A549 (cell line): ENCODE measurements around the gene MTCL1. TPM values are rescaled to one million over a fixed set of nuclear protein-coding genes. Genes with fewer than 3 reads are reported as not detected.

Source experiments
- ATAC-seq, 2 experiments: fragments of 200-7000 bp in 1 of 2; fragments of >200 bp in 1 of 2; cut with Nextera tagmentation in 1 of 2; cut with Tn5 transposase in 1 of 2; 3 replicates each; pipeline versions ENCODE4 v1.8.0 to v1.9.1; 2018 to 2020; ENCODE audit warnings: mild to moderate bottlenecking in 1 of 2, moderate library complexity in 1 of 2
- CTCF ChIA-PET: fragments of 300-600 bp; sonication (Branson Sonifier 250); formaldehyde crosslinking; extraction: SDS; loops from one replicate; lab custom pipeline; 2021; ENCODE audit warnings: antibody characterized with exemption, inconsistent platforms; lab: Yijun Ruan, JAX
- POLR2A ChIA-PET: fragments of 350-600 bp; formaldehyde crosslinking; extraction: SDS; loops from one replicate; lab custom pipeline; 2021; ENCODE audit warnings: antibody characterized with exemption, inconsistent platforms; lab: Yijun Ruan, JAX
- DNase-seq, 2 experiments: peaks; one replicate each; pipeline versions ENCODE4 v3.0.0 to v3.0.0-alpha.2; 2011 to 2016; ENCODE audit warnings: low read depth in 1 of 2, low spot score in 1 of 2
- FAIRE-seq: peaks from 2 replicates; lab custom pipeline; 2011; peaks lifted over from hg19 to GRCh38; lab: Jason Lieb, UNC
- H3K27ac ChIP-seq, 2 experiments: fragments of >200 bp; sonication (Bioruptor Twin); formaldehyde crosslinking; 3 replicates each; pipeline ENCODE4 v1.5.1; 2016 to 2017
- H3K4me1 ChIP-seq: fragments of >200 bp; sonication (Bioruptor Twin); formaldehyde crosslinking; 3 replicates; pipeline ENCODE4 v1.6.1; 2016
- H3K4me2 ChIP-seq: fragments of >200 bp; sonication (Bioruptor Twin); formaldehyde crosslinking; 3 replicates; pipeline ENCODE4 v1.6.1; 2016
- H3K4me3 ChIP-seq: fragments of >200 bp; sonication (Bioruptor Twin); formaldehyde crosslinking; 3 replicates; pipeline ENCODE4 v1.5.1; 2016
- H3K9me3 ChIP-seq: fragments of >200 bp; sonication (Bioruptor Twin); formaldehyde crosslinking; 3 replicates; pipeline ENCODE4 v1.6.1; 2016
- BHLHE40 ChIP-seq: IDR thresholded peaks from 2 replicates; pipeline ENCODE4 v1.6.1; 2012; ENCODE audit warnings: low read depth, low read length, inconsistent platforms
- CBX8 ChIP-seq: fragments of 200-600 bp; sonication (generic); IDR thresholded peaks from 2 replicates; pipeline ENCODE4 v1.6.1; 2016
- ESRRA ChIP-seq: fragments of 150-350 bp; IDR thresholded peaks from 2 replicates; pipeline ENCODE4 v1.6.1; 2014; ENCODE audit warnings: mild to moderate bottlenecking, low read length, borderline replicate concordance
- FOSB ChIP-seq: fragments of 250-450 bp; sonication (Bioruptor Pico); IDR thresholded peaks from 2 replicates; pipeline ENCODE4 v1.5.0; 2020; ENCODE audit warnings: mild to moderate bottlenecking, moderate library complexity
- FOSL2 ChIP-seq, 2 experiments: fragments of 450-650 bp in 1 of 2; fragments of >200 bp in 1 of 2; sonication (Bioruptor Twin) in 1 of 2; formaldehyde crosslinking; IDR thresholded peaks; 2 replicates each; pipeline versions ENCODE4 v1.5.0 to v1.6.1; 2016 to 2020; ENCODE audit warnings: mild to moderate bottlenecking in 1 of 2, moderate library complexity in 1 of 2
- HES2 ChIP-seq: fragments of >200 bp; sonication (Bioruptor Twin); formaldehyde crosslinking; IDR thresholded peaks from 2 replicates; pipeline ENCODE4 v1.6.1; 2016
- HMGXB4 ChIP-seq: fragments of 250-450 bp; sonication (Bioruptor Pico); IDR thresholded peaks from 2 replicates; pipeline ENCODE4 v1.5.0; 2021; ENCODE audit warnings: mild to moderate bottlenecking, moderate library complexity, borderline replicate concordance
- MYC ChIP-seq: IDR thresholded peaks from 2 replicates; pipeline ENCODE4 v1.6.1; 2012; ENCODE audit warnings: mild to moderate bottlenecking, inconsistent platforms, low read length, improper control_type of control experiment, borderline replicate concordance
- NPAS2 ChIP-seq: fragments of 250-450 bp; sonication (Bioruptor Pico); IDR thresholded peaks from 2 replicates; pipeline ENCODE4 v1.8.0; 2022; ENCODE audit warnings: mild to moderate bottlenecking, moderate library complexity, borderline replicate concordance
- POLR2AphosphoS2 ChIP-seq: conservative IDR thresholded peaks from 2 replicates; pipeline ENCODE4 v1.6.1; 2012; ENCODE audit warnings: low read length, improper control_type of control experiment, inconsistent platforms
- RAD21 ChIP-seq, 2 experiments: fragments of >200 bp in 1 of 2; sonication (Bioruptor Twin) in 1 of 2; formaldehyde crosslinking in 1 of 2; IDR thresholded peaks in 1 of 2; conservative IDR thresholded peaks in 1 of 2; 2 replicates in 1 of 2; 3 replicates in 1 of 2; pipeline ENCODE4 v1.6.1; 2012 to 2018; ENCODE audit warnings: inconsistent platforms in 1 of 2
- RCOR1 ChIP-seq: fragments of 150-350 bp; IDR thresholded peaks from 2 replicates; pipeline ENCODE4 v1.6.1; 2014; ENCODE audit warnings: antibody characterized with exemption, low read length, low read depth
- RFX5 ChIP-seq: fragments of 450-650 bp; IDR thresholded peaks from 2 replicates; pipeline ENCODE4 v1.7.1; 2014; ENCODE audit warnings: antibody characterized with exemption, mild to moderate bottlenecking, moderate library complexity
- TP53 ChIP-seq: fragments of 250-450 bp; sonication (Bioruptor Pico); IDR thresholded peaks from 2 replicates; pipeline ENCODE4 v1.5.0; 2021; ENCODE audit warnings: mild to moderate bottlenecking, moderate library complexity
- ZFP36 ChIP-seq: fragments of 450-650 bp; IDR thresholded peaks from 2 replicates; pipeline ENCODE4 v1.6.1; 2014; ENCODE audit warnings: borderline replicate concordance; ENCODE audit not compliant: partially characterized antibody
- WGBS: methylation state at CpG from one replicate; pipeline ENCODE4 v1.1.6; 2017; ENCODE audit errors: missing lambda C conversion rate; 5-methylcytosine and 5-hydroxymethylcytosine counted together
- polyA plus RNA-seq, 4 experiments: library from polyadenylated mRNA; depleted of rRNA in 3 of 4; stranded (reverse); fragments of >200 nt; fragmentation: RNase III in 1 of 4; extraction: RNeasy Plus Mini Kit Qiagen cat#74134 plus additional on column Dnase treatment in 1 of 4; gene quantifications; 2 replicates in 3 of 4; 3 replicates in 1 of 4; pipeline ENCODE4 v1.2.3, GENCODE V29; 2011 to 2017
- TF ChIP-seq, protein P1 (sequence below): fragments of >200 bp; sonication (Bioruptor Twin); formaldehyde crosslinking; IDR thresholded peaks from 3 replicates; pipeline ENCODE4 v1.5.1; 2016
- TF ChIP-seq, protein P2 (sequence below): IDR thresholded peaks from 2 replicates; pipeline ENCODE4 v1.6.1; 2012
- TF ChIP-seq, protein P3 (sequence below): fragments of 250-450 bp; sonication (Bioruptor Pico); IDR thresholded peaks from 2 replicates; pipeline ENCODE4 v1.5.0; 2020; ENCODE audit warnings: low read depth, mild to moderate bottlenecking, moderate library complexity

Gene MTCL1
- polyA plus RNA-seq, 2 of the 4 experiments (the other 2 are of a cell fraction), result 44.4 to 49.6 TPM

GRCh38 chr18:8669571-8669970 is 35.8 kb upstream of the MTCL1 start:
- FAIRE-seq, result no peak
- CTCF ChIA-PET, result interaction anchor here (1.1 to 1.4 kb wide), 2 partner anchors 27 to 396 kb away, joined by 3 to 4 read pairs; no protein-coding TSS in a partner anchor
- H3K27ac ChIP-seq, result no peak overlapping the region
- POLR2A ChIA-PET, result no interaction called here
- no peak for ATAC-seq
- H3K4me2 ChIP-seq, result no peak overlapping the region
- no peak for DNase-seq
- TF ChIP-seq RCOR1 (no peak), RFX5 (no peak), MYC (no peak), ESRRA (no peak), POLR2AphosphoS2 (no peak), BHLHE40 (no peak), FOSB (CRISPR knock-in tag) (no peak), ZFP36 (no peak), CBX8 (no peak), TP53 (CRISPR knock-in tag) (no peak), HMGXB4 (CRISPR knock-in tag) (no peak), NPAS2 (CRISPR knock-in tag) (no peak)
- TF ChIP-seq, protein P1, sequence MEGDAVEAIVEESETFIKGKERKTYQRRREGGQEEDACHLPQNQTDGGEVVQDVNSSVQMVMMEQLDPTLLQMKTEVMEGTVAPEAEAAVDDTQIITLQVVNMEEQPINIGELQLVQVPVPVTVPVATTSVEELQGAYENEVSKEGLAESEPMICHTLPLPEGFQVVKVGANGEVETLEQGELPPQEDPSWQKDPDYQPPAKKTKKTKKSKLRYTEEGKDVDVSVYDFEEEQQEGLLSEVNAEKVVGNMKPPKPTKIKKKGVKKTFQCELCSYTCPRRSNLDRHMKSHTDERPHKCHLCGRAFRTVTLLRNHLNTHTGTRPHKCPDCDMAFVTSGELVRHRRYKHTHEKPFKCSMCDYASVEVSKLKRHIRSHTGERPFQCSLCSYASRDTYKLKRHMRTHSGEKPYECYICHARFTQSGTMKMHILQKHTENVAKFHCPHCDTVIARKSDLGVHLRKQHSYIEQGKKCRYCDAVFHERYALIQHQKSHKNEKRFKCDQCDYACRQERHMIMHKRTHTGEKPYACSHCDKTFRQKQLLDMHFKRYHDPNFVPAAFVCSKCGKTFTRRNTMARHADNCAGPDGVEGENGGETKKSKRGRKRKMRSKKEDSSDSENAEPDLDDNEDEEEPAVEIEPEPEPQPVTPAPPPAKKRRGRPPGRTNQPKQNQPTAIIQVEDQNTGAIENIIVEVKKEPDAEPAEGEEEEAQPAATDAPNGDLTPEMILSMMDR, result no peak
- TF ChIP-seq, protein P2, sequence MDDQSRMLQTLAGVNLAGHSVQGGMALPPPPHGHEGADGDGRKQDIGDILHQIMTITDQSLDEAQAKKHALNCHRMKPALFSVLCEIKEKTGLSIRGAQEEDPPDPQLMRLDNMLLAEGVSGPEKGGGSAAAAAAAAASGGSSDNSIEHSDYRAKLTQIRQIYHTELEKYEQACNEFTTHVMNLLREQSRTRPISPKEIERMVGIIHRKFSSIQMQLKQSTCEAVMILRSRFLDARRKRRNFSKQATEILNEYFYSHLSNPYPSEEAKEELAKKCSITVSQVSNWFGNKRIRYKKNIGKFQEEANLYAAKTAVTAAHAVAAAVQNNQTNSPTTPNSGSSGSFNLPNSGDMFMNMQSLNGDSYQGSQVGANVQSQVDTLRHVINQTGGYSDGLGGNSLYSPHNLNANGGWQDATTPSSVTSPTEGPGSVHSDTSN, result no peak
- TF ChIP-seq, protein P3, sequence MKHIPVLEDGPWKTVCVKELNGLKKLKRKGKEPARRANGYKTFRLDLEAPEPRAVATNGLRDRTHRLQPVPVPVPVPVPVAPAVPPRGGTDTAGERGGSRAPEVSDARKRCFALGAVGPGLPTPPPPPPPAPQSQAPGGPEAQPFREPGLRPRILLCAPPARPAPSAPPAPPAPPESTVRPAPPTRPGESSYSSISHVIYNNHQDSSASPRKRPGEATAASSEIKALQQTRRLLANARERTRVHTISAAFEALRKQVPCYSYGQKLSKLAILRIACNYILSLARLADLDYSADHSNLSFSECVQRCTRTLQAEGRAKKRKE (CRISPR knock-in tag), result no peak
- TF ChIP-seq, all 56 proteins: peak for 0
- Histone ChIP-seq H3K4me3 (no peak overlapping the region), H3K4me1 (peaks cover 21% of the 10 kb centered on the region), H3K9me3 (no peaks in the 10 kb centered on the region)
- 72% methylated on average over 4 of the region's 4 CpGs for WGBS

DNA sequence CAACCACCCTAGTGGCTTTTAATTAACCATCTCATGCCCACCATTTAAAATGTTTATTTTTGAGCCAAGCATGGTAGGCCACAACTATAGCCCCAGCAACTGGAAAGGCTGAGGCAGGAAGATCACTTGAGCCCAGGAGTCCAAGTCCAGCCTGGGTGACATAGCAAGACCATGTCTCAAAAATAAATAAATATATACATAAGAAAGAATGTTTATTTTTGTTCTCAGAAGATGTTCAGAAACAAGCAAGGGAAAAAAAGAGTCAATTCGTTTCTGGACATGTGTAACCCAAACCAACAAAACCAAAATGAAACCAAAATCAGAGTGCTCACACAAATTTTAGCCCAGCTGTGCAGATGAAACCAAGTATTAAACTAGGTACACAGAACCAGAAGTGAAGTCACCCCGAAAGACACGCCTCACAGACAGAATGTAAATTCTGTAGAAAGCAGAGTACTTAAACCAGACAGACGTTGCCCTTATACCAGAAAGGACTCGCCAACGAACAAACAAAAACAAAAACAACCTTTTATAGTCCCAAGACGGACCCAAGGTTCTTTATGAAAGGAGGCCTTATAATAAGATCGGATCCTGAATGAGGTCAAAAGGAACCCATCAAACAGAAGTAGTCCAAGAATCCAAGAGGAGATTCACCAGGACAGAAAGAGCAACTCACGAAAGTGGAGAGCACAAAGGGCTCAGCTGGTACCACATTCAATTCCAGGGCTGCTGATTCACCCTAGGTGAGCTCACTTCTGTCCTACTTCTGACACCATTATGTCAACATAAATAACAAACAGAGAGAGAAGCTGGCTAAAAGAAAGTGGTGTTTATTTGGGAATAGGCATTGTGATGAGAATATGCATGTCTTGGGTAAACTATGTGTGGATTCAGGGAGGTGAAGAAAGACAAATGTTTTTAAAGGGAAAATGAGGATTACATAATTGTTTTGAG is 31.8 kb upstream of the MTCL1 start:
- ChIA-PET POLR2A (no interaction called here), CTCF (interaction anchor here (1.0 to 1.6 kb wide), 2 partner anchors 14 to 168 kb away, joined by 3 to 5 read pairs; no protein-coding TSS in a partner anchor)
- 0 out of 6 replicates have a peak overlapping the region, but pooled peaks of 1 of the 2 experiments have one; percentile 36 for H3K27ac ChIP-seq

More for the DNA sequence above, 31.8 kb upstream of the MTCL1 start:
- no peak overlapping the region for H3K4me3 ChIP-seq
- TF ChIP-seq FOSL2 (IDR thresholded peaks at IDR 0.05) (no peak), FOSL2 (CRISPR knock-in tag; IDR thresholded peaks at IDR 0.05) (peak; percentile 38; the same call in 1 of the 2 replicates), BHLHE40 (no peak), HES2 (no peak), RAD21 (conservative IDR thresholded peaks at IDR 0.05 in 1 of 2, IDR thresholded peaks at IDR 0.05 in 1 of 2) (no peak)
- peak overlapping the region; percentile 19; the same call in 2 of the 3 replicates for H3K4me2 ChIP-seq
- peak in 1 of 2 experiments; percentile 44 for DNase-seq
- H3K9me3 ChIP-seq, result no peaks in the 10 kb centered on the region
- FAIRE-seq, result no peak
- ATAC-seq, result peak in 1 of 2 experiments; percentile 60; a peak in 2 of 6 replicates
- WGBS, result 61% methylated on average over 9 of the region's 9 CpGs
- H3K4me1 ChIP-seq, result peaks cover 10% of the 10 kb centered on the region; the same call in 2 of the 3 replicates
